Measurements from ENCODE around the gene ZNF160.
A peak's percentile ranks its signal among the peaks of the same experiment; 100 is the strongest.
"Not testable (repeated sequence)": the region's sequence is repeated elsewhere in the genome, so short reads cannot be mapped to it uniquely, and the experiment has no call there.

Gene ZNF160

DNA sequence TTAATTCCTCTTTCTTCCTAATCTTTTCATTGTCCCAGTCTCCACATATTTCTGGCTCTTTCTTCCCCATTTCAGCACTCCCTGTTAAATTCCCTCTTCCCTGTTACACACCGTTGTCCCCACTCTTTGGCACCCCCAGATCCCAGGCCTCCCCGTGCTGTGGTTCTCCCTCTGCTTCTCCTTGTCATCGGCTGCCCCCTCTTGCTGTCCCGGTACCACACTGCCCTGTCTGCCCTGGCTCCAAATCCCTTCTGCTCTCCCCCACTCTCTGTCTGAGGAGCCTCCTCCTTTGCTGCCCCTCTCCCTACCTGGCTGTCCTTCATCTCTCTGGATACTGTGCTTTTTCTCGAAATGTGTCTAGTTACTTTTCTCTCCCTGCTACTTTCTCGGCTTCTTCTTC is 28.5 kb upstream of the ZNF160 start:
- TF ChIP-seq, protein P1, sequence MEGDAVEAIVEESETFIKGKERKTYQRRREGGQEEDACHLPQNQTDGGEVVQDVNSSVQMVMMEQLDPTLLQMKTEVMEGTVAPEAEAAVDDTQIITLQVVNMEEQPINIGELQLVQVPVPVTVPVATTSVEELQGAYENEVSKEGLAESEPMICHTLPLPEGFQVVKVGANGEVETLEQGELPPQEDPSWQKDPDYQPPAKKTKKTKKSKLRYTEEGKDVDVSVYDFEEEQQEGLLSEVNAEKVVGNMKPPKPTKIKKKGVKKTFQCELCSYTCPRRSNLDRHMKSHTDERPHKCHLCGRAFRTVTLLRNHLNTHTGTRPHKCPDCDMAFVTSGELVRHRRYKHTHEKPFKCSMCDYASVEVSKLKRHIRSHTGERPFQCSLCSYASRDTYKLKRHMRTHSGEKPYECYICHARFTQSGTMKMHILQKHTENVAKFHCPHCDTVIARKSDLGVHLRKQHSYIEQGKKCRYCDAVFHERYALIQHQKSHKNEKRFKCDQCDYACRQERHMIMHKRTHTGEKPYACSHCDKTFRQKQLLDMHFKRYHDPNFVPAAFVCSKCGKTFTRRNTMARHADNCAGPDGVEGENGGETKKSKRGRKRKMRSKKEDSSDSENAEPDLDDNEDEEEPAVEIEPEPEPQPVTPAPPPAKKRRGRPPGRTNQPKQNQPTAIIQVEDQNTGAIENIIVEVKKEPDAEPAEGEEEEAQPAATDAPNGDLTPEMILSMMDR (IDR thresholded peaks at IDR 0.05; ENCODE audit: insufficient read depth, low read depth, low read length, missing control alignments), result no peak
- DNase-seq (ENCODE audit: low read depth), result no peak
- peak overlapping the region; percentile 77 for H3K4me3 ChIP-seq (ENCODE audit: low read length)

DNA sequence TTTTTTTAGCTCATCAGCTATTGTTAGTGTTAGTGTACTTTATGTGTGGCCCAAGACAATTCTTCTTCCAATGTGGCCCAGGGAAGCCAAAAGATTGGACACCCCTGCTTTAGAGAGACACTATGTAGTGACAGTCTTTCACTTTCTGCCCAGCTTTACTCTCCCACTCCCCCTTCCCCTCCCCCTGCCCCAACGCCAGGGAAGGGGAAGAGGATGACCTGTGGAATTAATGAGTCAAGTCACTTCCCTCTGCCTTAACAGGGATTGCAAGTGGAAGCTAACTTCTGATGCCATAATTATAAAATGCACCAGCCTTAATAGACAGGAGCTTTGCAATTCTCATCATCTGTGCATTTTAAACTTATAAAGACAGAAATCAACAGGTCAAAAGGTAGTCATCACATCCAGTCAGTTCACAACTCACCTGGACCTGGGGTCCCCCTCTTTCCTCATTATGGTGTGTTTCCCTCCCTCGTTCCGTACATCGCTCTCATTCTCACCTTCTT is 27.9 kb upstream of the ZNF160 start:
- DNase-seq (ENCODE audit: low read depth), result no peak
- TF ChIP-seq, protein P1 (IDR thresholded peaks at IDR 0.05; ENCODE audit: insufficient read depth, low read depth, low read length, missing control alignments), result no peak

GRCh38 chr19:53130506-53130905 is 27.3 kb upstream of the ZNF160 start:
- peak; percentile 36 for DNase-seq (ENCODE audit: low read depth)
- no peak overlapping the region for H3K4me3 ChIP-seq (ENCODE audit: low read length)
- TF ChIP-seq, protein P1 (IDR thresholded peaks at IDR 0.05; ENCODE audit: insufficient read depth, low read depth, low read length, missing control alignments), result no peak

More for the DNA sequence above, 27.9 kb upstream of the ZNF160 start:
- H3K4me3 ChIP-seq (ENCODE audit: low read length), result no peak overlapping the region

DNA sequence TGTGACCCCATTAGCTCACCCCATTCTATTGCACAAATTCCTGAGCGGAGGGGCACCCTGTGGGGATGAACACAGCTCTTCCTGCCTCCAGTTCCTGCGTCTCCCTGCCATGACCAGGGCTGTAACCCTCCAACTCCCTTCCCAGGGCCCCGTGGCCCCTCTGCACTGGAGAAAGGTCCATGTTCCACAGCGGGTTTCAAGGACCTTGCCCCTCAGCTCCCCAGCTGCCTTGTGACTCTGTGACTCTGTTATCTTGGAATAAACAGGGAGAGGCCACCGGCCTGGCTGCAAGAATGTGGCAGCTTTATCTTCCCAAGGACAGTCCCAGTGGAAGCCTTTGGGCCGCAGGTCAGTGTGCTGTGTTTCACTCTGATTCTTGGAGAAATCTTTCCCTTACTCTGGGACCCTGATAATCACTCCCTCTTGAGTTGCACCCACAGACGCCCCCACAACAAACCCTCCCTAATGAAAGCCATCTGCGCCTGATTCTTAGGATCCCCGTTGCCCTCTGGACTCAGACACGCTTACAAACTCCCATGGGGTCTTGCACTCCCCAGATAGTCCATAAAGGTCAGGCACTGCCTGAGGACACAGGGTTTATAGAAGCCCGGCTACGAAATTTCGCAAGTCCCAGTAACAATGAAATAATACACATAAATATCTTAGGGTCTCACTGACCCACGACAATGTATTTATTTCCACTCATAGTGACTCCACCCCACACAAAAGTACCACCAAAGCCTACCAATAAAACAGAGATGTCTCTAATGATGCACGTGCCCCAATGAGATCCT is 23.7 kb upstream of the ZNF160 start:
- not testable (repeated sequence) for DNase-seq (ENCODE audit: low read depth); H3K4me3 ChIP-seq (ENCODE audit: low read length)

DNA sequence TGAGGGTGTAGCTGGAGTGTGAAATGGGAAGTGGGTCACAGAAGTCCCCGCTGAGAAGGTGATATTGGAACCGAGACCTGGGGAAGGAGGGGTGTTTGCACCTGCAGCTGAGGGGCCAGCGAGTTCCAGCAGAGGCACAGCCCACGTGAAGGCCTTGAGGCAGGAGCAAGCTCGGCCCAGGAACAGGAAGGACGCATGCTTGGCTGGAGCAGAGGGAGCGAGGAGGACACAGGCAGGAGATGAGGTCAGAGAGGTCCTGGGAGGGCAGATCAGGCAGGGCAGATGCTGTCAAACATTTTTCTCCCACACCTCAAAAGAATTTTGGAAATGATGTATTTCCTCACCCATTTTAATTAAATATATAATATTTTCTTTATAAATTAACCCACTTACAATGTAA is 20.2 kb upstream of the ZNF160 start:
- DNase-seq (ENCODE audit: low read depth), result no peak
- no peak overlapping the region for H3K4me3 ChIP-seq (ENCODE audit: low read length)
- TF ChIP-seq, protein P1 (IDR thresholded peaks at IDR 0.05; ENCODE audit: insufficient read depth, low read depth, low read length, missing control alignments), result no peak

DNA sequence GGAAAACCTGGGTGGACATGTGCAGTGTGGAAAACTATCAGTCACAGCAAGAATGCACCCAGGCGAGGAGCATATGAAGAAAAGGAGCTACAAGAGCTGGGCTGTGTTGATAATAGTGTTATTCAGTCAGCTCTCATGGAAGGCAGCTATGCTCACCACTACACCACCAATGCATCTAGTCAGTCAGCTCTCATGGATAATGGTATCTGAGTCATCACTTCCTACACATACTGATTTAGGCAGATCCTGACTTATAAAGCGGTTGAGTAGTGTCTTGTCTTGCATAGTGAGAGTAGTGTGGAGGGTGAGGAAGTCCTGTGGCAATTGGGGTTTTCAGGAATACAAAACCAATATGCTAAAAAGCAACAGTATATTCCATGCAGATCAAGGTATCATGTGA is 9.1 kb upstream of the ZNF160 start:
- H3K4me3 ChIP-seq (ENCODE audit: low read length), result no peak overlapping the region
- DNase-seq (ENCODE audit: low read depth), result peak; percentile 33
- TF ChIP-seq, protein P1 (IDR thresholded peaks at IDR 0.05; ENCODE audit: insufficient read depth, low read depth, low read length, missing control alignments), result no peak

DNA sequence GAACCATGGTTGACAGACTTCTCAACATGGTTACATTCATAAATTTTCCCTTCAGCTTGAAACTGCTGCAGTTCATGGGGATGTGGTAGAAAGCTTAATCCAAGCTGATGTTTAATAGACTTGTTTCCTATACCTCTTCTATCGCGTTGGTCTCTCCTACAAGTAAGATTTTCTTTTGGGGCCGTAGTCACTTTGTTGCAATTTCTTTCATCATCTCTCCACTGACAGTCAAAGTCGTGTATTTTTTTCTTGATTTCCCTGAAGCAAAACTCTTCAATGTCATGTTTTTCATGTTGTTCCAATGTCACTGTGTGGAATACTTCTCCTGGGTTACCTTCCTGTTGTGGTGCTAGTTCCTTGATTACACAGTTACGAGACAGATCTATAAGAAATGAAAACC is 6.3 kb upstream of the ZNF160 start:
- no peak for DNase-seq (ENCODE audit: low read depth)
- no peak overlapping the region for H3K4me3 ChIP-seq (ENCODE audit: low read length)
- TF ChIP-seq, protein P1 (IDR thresholded peaks at IDR 0.05; ENCODE audit: insufficient read depth, low read depth, low read length, missing control alignments), result no peak
